ENCODE measurements around the gene NPY5R.

Gene NPY5R

GRCh38 chr4:163343604-163344146 is at the start of gene NPY5R:
NPY5R (plus strand) TSS chr4:163343892; CDS start chr4:163350274, 6,382 bp downstream.
- DNase-seq = no peak

GRCh38 chr4:163295138-163295537 is 48.6 kb upstream of the NPY5R start:
- DNase-seq = no peak

- DNase-seq = no peak
These were observed 43.2 kb upstream of the NPY5R start for GRCh38 chr4:163300445-163300844.

- DNase-seq = no peak
These were observed 40.6 kb upstream of the NPY5R start for GRCh38 chr4:163303069-163303468.

GRCh38 chr4:163309466-163309865 is 34.2 kb upstream of the NPY5R start:
- no peak for DNase-seq

- no peak for DNase-seq
These were observed 26.6 kb upstream of the NPY5R start for GRCh38 chr4:163317110-163317509.

- DNase-seq = no peak
These were observed 12.6 kb upstream of the NPY5R start for GRCh38 chr4:163330916-163331628.

GRCh38 chr4:163331629-163332376 is 11.9 kb upstream of the NPY5R start:
- DNase-seq = no peak

- DNase-seq = no peak
These were observed 10.9 kb upstream of the NPY5R start, which contains the start of gene NPY1R for GRCh38 chr4:163332526-163333406. NPY1R (minus strand) TSS chr4:163332596; CDS start chr4:163326554, 6,042 bp downstream.

- DNase-seq = no peak
These were observed 8.3 kb upstream of the NPY5R start for GRCh38 chr4:163335384-163335783.

GRCh38 chr4:163344147-163345125 is 744 bp downstream of the NPY5R start:
- no peak for DNase-seq

- no peak for DNase-seq
These were observed 7.0 kb downstream of the NPY5R start for GRCh38 chr4:163350672-163351071.

GRCh38 chr4:163353054-163353453 is 9.4 kb downstream of the NPY5R start:
- DNase-seq = no peak

GRCh38 chr4:163356104-163356503 is 12.4 kb downstream of the NPY5R start:
- no peak for DNase-seq

GRCh38 chr4:163367651-163368050 is 24.0 kb downstream of the NPY5R start:
- DNase-seq = no peak

GRCh38 chr4:163372029-163372428 is 28.3 kb downstream of the NPY5R start:
- DNase-seq = no peak

GRCh38 chr4:163378661-163379060 is 35.0 kb downstream of the NPY5R start:
- DNase-seq = no peak

GRCh38 chr4:163380703-163381102 is 37.0 kb downstream of the NPY5R start:
- DNase-seq = no peak

- no peak for DNase-seq
These were observed 38.6 kb downstream of the NPY5R start for GRCh38 chr4:163382178-163382869.

GRCh38 chr4:163384434-163384833 is 40.7 kb downstream of the NPY5R start:
- DNase-seq = no peak

- no peak for DNase-seq
These were observed 41.2 kb downstream of the NPY5R start for GRCh38 chr4:163384926-163385325.

All from NCI-H1694 treated with DMSO at 0.1 percent for 48 hours (cell line).